ENCODE results near the gene PI4KA. TPM values are rescaled to one million over a fixed set of nuclear protein-coding genes. Genes with fewer than 3 reads are reported as not detected.

The PI4KA gene
- total and polyA plus RNA-seq, 4 donors = 19.4 to 47.5 (median 36.3) TPM

DNA sequence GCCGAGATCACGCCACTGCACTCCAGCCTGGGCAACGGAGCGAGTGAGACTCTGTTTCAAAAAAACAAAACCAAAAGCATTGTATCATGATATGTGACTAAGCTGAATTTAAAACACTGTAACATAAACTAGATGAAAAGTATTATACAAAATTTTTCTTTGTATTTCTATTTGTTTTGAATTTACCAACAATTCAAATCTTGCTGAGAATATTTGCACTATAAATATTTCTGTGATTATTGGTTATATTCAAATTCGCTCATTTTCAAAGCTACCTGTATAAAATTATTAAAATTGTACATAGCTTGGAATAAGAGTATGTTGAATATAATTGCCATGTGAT, 186.6 kb downstream of the PI4KA start:
- Histone ChIP-seq H3K36me3 (ENCODE audit: control insufficient read depth in 4 of 4, insufficient read depth in 3 of 4, low read depth in 1 of 4, low read length in 3 of 4) (no peaks in the 10 kb centered on the region), H3K27ac (ENCODE audit: low read depth in 1 of 2, low read length in 2 of 2) (no peak overlapping the region), H3K27me3 (ENCODE audit: control insufficient read depth in 4 of 4, insufficient read depth in 4 of 4, low read length in 3 of 4) (peaks cover 0 to 2% (median 0%) of the 10 kb centered on the region in 4 donors), H3K4me3 (ENCODE audit: low read depth in 1 of 3, low read length in 3 of 3) (no peak overlapping the region), H3K9me3 (ENCODE audit: control insufficient read depth in 4 of 4, low read length in 3 of 4) (no peaks in the 10 kb centered on the region), H3K4me1 (ENCODE audit: control insufficient read depth in 4 of 4, insufficient read depth in 4 of 4, low read length in 3 of 4) (no peaks in the 10 kb centered on the region), H3K9ac (ENCODE audit: low read depth in 1 of 2, low read length in 2 of 2) (no peak overlapping the region)
- TF ChIP-seq HNF4A (conservative IDR thresholded peaks at IDR 0.05) (no peak), RXRA (IDR thresholded peaks at IDR 0.05) (no peak), NR2F2 (IDR thresholded peaks at IDR 0.05) (no peak), ATF3 (IDR thresholded peaks at IDR 0.05) (no peak), EGR1 (IDR thresholded peaks at IDR 0.05; ENCODE audit: low read depth in 2 of 2) (no peak), TAF1 (conservative IDR thresholded peaks at IDR 0.05) (no peak)
- TF ChIP-seq, protein P1, sequence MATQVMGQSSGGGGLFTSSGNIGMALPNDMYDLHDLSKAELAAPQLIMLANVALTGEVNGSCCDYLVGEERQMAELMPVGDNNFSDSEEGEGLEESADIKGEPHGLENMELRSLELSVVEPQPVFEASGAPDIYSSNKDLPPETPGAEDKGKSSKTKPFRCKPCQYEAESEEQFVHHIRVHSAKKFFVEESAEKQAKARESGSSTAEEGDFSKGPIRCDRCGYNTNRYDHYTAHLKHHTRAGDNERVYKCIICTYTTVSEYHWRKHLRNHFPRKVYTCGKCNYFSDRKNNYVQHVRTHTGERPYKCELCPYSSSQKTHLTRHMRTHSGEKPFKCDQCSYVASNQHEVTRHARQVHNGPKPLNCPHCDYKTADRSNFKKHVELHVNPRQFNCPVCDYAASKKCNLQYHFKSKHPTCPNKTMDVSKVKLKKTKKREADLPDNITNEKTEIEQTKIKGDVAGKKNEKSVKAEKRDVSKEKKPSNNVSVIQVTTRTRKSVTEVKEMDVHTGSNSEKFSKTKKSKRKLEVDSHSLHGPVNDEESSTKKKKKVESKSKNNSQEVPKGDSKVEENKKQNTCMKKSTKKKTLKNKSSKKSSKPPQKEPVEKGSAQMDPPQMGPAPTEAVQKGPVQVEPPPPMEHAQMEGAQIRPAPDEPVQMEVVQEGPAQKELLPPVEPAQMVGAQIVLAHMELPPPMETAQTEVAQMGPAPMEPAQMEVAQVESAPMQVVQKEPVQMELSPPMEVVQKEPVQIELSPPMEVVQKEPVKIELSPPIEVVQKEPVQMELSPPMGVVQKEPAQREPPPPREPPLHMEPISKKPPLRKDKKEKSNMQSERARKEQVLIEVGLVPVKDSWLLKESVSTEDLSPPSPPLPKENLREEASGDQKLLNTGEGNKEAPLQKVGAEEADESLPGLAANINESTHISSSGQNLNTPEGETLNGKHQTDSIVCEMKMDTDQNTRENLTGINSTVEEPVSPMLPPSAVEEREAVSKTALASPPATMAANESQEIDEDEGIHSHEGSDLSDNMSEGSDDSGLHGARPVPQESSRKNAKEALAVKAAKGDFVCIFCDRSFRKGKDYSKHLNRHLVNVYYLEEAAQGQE (IDR thresholded peaks at IDR 0.05) = no peak
- 93% methylated on average over 5 of the region's 5 CpGs for WGBS
- DNase-seq (ENCODE audit: low spot score) = no peak

DNA sequence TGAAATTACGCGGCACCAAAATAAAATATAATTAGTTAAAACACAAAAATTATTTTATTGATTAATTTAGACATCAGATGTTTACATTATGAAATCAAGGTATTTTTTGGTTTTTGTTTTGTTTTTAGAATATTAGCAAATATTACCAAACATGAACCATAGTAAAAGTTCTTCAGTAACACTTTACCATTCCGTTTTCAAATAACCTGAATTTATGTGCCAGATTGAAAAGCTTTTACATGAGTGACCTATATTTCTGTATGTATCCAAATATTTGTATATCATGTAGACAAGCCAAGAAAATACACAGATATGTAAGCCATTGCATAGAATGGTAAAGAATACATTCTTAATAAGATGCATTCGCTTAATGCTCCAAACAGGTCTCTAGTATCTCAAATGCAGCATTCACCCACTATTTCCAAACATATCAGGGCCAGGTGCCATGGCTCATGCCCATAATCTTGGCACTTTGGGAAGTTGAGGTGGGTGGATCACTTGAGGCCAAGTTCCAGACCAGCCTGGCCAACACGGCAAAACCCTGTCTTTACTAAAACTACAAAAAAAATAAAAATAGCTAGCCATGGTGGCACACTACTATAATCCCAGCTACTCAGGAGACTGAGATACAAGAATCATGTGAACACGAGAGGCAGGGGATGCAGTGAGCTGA, 187.1 kb downstream of the PI4KA start:
- 81% methylated on average over 6 of the region's 6 CpGs for WGBS
- DNase-seq (ENCODE audit: low spot score) = no peak
- no peaks in the 10 kb centered on the region for H3K9me3 ChIP-seq (ENCODE audit: control insufficient read depth in 4 of 4, low read length in 3 of 4)
- no peaks in the 10 kb centered on the region for H3K36me3 ChIP-seq (ENCODE audit: control insufficient read depth in 4 of 4, insufficient read depth in 3 of 4, low read depth in 1 of 4, low read length in 3 of 4)
- H3K9ac ChIP-seq (ENCODE audit: low read depth in 1 of 2, low read length in 2 of 2) = no peak overlapping the region
- peaks cover 0 to 2% (median 0%) of the 10 kb centered on the region in 4 donors for H3K27me3 ChIP-seq (ENCODE audit: control insufficient read depth in 4 of 4, insufficient read depth in 4 of 4, low read length in 3 of 4)
- no peak overlapping the region for H3K4me3 ChIP-seq (ENCODE audit: low read depth in 1 of 3, low read length in 3 of 3)
- TF ChIP-seq FOXA2 (IDR thresholded peaks at IDR 0.05) (no peak), RXRA (IDR thresholded peaks at IDR 0.05) (no peak), YY1 (IDR thresholded peaks at IDR 0.05) (no peak), EGR1 (IDR thresholded peaks at IDR 0.05; ENCODE audit: low read depth in 2 of 2) (no peak), JUND (IDR thresholded peaks at IDR 0.05) (no peak), FOXA1 (IDR thresholded peaks at IDR 0.05) (no peak), GABPA (IDR thresholded peaks at IDR 0.05 in 1 of 2, conservative IDR thresholded peaks at IDR 0.05 in 1 of 2) (no peak), NR2F2 (IDR thresholded peaks at IDR 0.05) (no peak), ZBTB33 (IDR thresholded peaks at IDR 0.05) (no peak), RAD21 (IDR thresholded peaks at IDR 0.05) (no peak), TAF1 (conservative IDR thresholded peaks at IDR 0.05) (no peak), HNF4A (conservative IDR thresholded peaks at IDR 0.05) (no peak), SP1 (IDR thresholded peaks at IDR 0.05) (no peak), ATF3 (IDR thresholded peaks at IDR 0.05) (no peak), MAX (IDR thresholded peaks at IDR 0.05) (no peak), HNF4G (IDR thresholded peaks at IDR 0.05) (no peak)
- TF ChIP-seq, protein P1 (IDR thresholded peaks at IDR 0.05) = no peak
- TF ChIP-seq, protein P2, sequence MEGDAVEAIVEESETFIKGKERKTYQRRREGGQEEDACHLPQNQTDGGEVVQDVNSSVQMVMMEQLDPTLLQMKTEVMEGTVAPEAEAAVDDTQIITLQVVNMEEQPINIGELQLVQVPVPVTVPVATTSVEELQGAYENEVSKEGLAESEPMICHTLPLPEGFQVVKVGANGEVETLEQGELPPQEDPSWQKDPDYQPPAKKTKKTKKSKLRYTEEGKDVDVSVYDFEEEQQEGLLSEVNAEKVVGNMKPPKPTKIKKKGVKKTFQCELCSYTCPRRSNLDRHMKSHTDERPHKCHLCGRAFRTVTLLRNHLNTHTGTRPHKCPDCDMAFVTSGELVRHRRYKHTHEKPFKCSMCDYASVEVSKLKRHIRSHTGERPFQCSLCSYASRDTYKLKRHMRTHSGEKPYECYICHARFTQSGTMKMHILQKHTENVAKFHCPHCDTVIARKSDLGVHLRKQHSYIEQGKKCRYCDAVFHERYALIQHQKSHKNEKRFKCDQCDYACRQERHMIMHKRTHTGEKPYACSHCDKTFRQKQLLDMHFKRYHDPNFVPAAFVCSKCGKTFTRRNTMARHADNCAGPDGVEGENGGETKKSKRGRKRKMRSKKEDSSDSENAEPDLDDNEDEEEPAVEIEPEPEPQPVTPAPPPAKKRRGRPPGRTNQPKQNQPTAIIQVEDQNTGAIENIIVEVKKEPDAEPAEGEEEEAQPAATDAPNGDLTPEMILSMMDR (IDR thresholded peaks at IDR 0.05; ENCODE audit: low read depth, low read length, missing input control) = no peak
- H3K27ac ChIP-seq (ENCODE audit: low read depth in 1 of 2, low read length in 2 of 2) = no peak overlapping the region
- H3K4me1 ChIP-seq (ENCODE audit: control insufficient read depth in 4 of 4, insufficient read depth in 4 of 4, low read length in 3 of 4) = no peaks in the 10 kb centered on the region

All from liver (tissue), 9 donors.